Measurements from ENCODE around the gene IPO11.

GRCh38 chr5:62597314-62597713 lies 184.8 kb downstream of the IPO11 start:
- TF ChIP-seq, protein P1, sequence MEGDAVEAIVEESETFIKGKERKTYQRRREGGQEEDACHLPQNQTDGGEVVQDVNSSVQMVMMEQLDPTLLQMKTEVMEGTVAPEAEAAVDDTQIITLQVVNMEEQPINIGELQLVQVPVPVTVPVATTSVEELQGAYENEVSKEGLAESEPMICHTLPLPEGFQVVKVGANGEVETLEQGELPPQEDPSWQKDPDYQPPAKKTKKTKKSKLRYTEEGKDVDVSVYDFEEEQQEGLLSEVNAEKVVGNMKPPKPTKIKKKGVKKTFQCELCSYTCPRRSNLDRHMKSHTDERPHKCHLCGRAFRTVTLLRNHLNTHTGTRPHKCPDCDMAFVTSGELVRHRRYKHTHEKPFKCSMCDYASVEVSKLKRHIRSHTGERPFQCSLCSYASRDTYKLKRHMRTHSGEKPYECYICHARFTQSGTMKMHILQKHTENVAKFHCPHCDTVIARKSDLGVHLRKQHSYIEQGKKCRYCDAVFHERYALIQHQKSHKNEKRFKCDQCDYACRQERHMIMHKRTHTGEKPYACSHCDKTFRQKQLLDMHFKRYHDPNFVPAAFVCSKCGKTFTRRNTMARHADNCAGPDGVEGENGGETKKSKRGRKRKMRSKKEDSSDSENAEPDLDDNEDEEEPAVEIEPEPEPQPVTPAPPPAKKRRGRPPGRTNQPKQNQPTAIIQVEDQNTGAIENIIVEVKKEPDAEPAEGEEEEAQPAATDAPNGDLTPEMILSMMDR (IDR thresholded peaks at IDR 0.05), result no peak
- TF ChIP-seq POLR2A (IDR thresholded peaks at IDR 0.05), result no peak

Measured in ovary (tissue), 3 donors.